DMS79 (cell line): Measurements from ENCODE around the gene MRPL4.

Experiments used
- DNase-seq: peaks from one replicate; lab custom pipeline; 2025; lab: John Stamatoyannopoulos, UW

The MRPL4 gene

GRCh38 chr19:10289167-10289835, 37.3 kb downstream of the MRPL4 start:
- DNase-seq = peak; percentile 70

GRCh38 chr19:10289836-10290356, 37.9 kb downstream of the MRPL4 start, which contains the start of gene ICAM5:
ICAM5 (plus strand) TSS chr19:10289952; CDS start chr19:10290044, 92 bp downstream.
- DNase-seq = no peak

GRCh38 chr19:10290357-10290875, 38.4 kb downstream of the MRPL4 start:
- peak; percentile 22 for DNase-seq

GRCh38 chr19:10290876-10291553, 39.0 kb downstream of the MRPL4 start:
- DNase-seq = no peak

- DNase-seq = no peak
Measured at GRCh38 chr19:10291554-10292205, 39.7 kb downstream of the MRPL4 start.

- no peak for DNase-seq
Measured at GRCh38 chr19:10292206-10292788, 40.3 kb downstream of the MRPL4 start.

GRCh38 chr19:10292789-10293636, 41.0 kb downstream of the MRPL4 start:
- DNase-seq = no peak

GRCh38 chr19:10293637-10294367, 41.8 kb downstream of the MRPL4 start:
- no peak for DNase-seq

GRCh38 chr19:10294368-10294697, 42.3 kb downstream of the MRPL4 start:
- DNase-seq = no peak

- no peak for DNase-seq
Measured at GRCh38 chr19:10295305-10295846, 43.4 kb downstream of the MRPL4 start.

GRCh38 chr19:10295847-10296591, 44.0 kb downstream of the MRPL4 start:
- DNase-seq = no peak

- DNase-seq = no peak
Measured at GRCh38 chr19:10299545-10300458, 47.8 kb downstream of the MRPL4 start.

GRCh38 chr19:10305139-10305806, 53.3 kb downstream of the MRPL4 start:
- DNase-seq = no peak

- DNase-seq = no peak
Measured at GRCh38 chr19:10306327-10306726, 54.3 kb downstream of the MRPL4 start.

- no peak for DNase-seq
Measured at GRCh38 chr19:10309423-10309822, 57.4 kb downstream of the MRPL4 start, which contains the start of gene ZGLP1. ZGLP1 (minus strand) TSS chr19:10309815.
